ENCODE results near the gene SEMA3F.

- TF ChIP-seq CTCF (IDR thresholded peaks at IDR 0.05; ENCODE audit: poor library complexity) (no peak), EZH2 (IDR thresholded peaks at IDR 0.05; ENCODE audit: borderline replicate concordance) (no peak), EZH2phosphoT487 (IDR thresholded peaks at IDR 0.05; ENCODE audit: low read depth, severe bottlenecking, unreplicated experiment) (no peak)
Measured at GRCh38 chr3:50112462-50112861, 42.7 kb upstream of the SEMA3F start.
